Fibroblast of skin of scalp (primary cell): ENCODE results near the gene RABGEF1. TPM values are rescaled to one million over a fixed set of nuclear protein-coding genes. Genes with fewer than 3 reads are reported as not detected.
"Not testable (repeated sequence)": the region's sequence is repeated elsewhere in the genome, so short reads cannot be mapped to it uniquely, and the experiment has no call there.

ENCODE experiments used
- DNase-seq: peaks from one replicate; pipeline ENCODE4 v3.0.0-alpha.2; 2013
- polyA plus RNA-seq, 2 experiments: library from polyadenylated mRNA; unstranded; fragments of 120-200 nt; gene quantifications; one replicate each; pipeline ENCODE4 v1.2.1, GENCODE V29; 2013; ENCODE audit not compliant: insufficient read length in 2 of 2

Gene RABGEF1
- 29.1 TPM for polyA plus RNA-seq (2013, experiment 1 of 2; ENCODE audit: insufficient read length)
- polyA plus RNA-seq (2013, experiment 2 of 2; ENCODE audit: insufficient read length), result 29.5 TPM

DNA sequence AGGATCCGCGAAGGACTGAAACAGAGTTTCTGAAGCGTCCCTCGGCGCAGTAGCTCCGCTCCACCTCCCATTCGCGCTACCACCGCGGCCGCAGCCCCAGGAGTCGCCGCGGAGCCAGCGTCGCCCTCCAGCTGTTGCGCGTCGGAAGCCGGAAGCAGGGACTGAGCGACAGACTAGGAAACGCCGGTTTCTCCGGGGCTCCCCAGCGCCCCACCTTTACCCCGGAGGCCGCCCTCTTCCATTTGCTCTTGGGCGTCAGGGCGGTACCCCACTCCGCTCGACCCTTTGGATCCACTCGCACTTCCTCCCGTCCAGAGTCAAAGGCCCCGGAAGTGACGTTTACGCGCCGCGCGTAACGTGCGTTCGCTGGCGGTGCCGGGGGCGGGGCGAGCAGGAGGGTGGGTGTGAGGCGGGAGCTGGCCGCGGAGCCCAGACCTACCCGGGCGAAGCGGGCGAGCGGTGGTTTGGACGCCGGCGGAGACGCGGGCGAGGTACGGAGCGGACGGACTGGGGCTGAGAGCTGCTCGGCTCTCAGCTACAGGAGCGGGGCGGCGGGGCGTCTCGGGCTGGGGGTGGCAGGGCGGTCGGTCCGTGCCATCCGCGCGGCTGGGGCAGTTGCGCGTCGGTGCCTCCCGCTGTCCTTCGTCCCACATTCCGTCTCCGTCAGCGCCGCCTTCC, at the start of gene RABGEF1:
Gene RABGEF1, plus strand, starts transcription at position 432 of the 678 bp plus-strand sequence. CDS start 31,167 bp downstream, outside the sequence.
- DNase-seq, result peak; percentile 96

- no peak for DNase-seq
These were observed 47.2 kb upstream of the RABGEF1 start for GRCh38 chr7:66693331-66693730.

GRCh38 chr7:66694286-66694685, 46.2 kb upstream of the RABGEF1 start:
- DNase-seq, result no peak

- not testable (repeated sequence) for DNase-seq
These were observed 45.1 kb upstream of the RABGEF1 start for GRCh38 chr7:66695417-66695816.

GRCh38 chr7:66696134-66696533, 44.4 kb upstream of the RABGEF1 start:
- DNase-seq, result not testable (repeated sequence)

DNA sequence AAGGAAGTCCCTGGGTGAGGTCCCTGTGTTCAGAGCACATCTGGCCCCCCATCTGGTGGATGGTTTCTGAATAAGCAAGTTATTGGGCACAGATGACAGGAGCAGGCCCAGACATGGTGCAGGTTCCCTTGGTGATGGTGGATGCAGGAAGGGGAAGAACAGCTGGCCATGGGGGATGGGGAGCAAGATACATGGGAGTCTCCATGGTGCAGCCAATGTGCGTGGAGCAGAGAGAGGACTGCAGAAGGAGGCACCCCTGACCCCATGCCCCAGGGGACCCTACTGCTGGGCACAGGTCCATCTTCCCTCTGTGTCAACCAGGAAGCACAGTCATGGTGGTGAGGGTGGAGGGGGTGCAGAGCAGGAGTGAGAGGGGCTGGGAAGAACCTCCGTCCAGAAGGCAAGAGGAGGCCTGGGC, 43.8 kb upstream of the RABGEF1 start:
- DNase-seq, result peak; percentile 44

- peak; percentile 68 for DNase-seq
These were observed 42.8 kb upstream of the RABGEF1 start for GRCh38 chr7:66697449-66698438.

GRCh38 chr7:66698652-66699205, 41.8 kb upstream of the RABGEF1 start:
- DNase-seq, result no peak

GRCh38 chr7:66699998-66700397, 40.5 kb upstream of the RABGEF1 start:
- DNase-seq, result no peak

GRCh38 chr7:66700633-66701131, 39.9 kb upstream of the RABGEF1 start:
- no peak for DNase-seq

DNA sequence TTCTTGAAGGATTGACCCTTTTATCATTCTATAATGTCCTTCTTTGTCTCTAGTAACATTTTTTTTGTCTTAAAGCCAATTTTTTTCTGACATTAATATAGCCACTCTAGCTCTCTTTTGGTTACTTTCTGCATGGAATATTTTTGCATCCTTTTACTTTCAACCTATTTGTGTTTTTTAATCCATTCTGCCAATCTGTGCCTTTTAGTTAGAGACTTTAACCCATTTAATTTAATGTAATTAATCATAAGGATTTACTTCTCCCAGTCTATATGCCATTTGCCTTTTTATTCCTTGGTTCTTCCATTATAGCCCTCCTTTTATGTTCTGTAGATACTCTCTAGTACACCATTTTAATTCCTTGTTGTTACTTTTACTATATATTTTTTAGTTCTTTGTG, 32.7 kb upstream of the RABGEF1 start:
- DNase-seq, result no peak

DNA sequence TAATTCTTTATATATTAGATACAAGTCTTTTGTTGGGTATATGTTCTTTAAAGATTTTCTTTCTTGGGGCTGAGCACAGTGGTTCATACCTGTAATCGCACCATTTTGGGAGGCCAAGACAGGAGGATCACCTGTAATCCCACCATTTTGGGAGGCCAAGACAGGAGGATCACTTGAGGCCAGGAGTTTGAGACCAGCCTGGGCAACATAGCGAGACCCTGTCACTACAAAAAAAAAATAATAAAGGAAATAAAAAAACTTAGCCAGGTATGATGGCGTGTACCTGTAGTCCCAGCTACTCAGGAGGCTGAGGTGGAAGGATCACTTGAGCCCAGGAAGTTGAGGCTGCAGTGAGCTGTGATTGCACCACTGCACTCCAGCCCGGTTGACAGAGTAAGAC, 29.8 kb upstream of the RABGEF1 start:
- DNase-seq, result not testable (repeated sequence)

GRCh38 chr7:66713687-66714086, 26.8 kb upstream of the RABGEF1 start:
- no peak for DNase-seq

- not testable (repeated sequence) for DNase-seq
These were observed 23.9 kb upstream of the RABGEF1 start for GRCh38 chr7:66716634-66717033.

DNA sequence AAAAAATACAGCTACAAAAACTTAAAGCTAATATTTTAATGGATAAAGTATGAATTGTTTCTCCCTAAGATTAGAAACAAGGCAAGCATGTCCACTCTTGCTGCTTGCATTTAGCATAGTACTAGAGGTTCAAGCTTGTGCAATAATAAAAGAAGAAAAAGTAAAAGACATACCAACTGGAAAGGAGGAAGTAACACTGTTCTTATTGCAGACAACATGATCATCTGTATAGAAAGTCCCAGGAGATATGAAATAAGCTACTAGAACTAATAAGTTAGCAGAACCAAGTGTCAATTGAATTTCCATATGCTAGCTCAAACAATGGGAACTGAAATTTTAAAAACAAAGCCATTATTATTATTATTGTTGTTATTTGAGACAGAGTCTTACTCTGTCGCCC, 20.0 kb upstream of the RABGEF1 start:
- DNase-seq, result no peak

DNA sequence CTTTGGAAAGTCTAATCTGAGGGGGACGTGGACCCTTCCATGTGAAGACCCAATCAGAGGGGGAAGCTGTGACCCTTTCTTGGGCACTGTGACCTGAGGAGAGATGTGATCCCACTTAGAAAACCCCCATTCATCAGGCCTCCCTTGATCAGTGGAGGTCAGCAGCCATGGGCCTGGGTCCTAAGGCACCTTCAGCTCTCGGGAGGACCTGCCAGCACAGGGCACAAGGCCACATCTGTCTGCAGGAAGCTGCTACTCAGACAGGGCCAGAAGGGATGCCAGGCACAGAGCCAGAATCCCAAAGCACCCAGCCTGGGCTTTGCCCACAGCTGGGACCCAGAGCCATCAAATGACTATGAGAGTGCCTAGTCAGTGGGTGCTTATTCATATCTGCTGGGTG, 14.7 kb upstream of the RABGEF1 start:
- DNase-seq, result no peak

- no peak for DNase-seq
These were observed 13.5 kb upstream of the RABGEF1 start for GRCh38 chr7:66727058-66727457.

GRCh38 chr7:66728571-66728970, 12.0 kb upstream of the RABGEF1 start:
- DNase-seq, result no peak

- DNase-seq, result no peak
These were observed 11.3 kb upstream of the RABGEF1 start for GRCh38 chr7:66729274-66729673.

- no peak for DNase-seq
These were observed 8.5 kb upstream of the RABGEF1 start for GRCh38 chr7:66731986-66732385.

GRCh38 chr7:66732439-66732838, 8.1 kb upstream of the RABGEF1 start:
- no peak for DNase-seq

- no peak for DNase-seq
These were observed 6.5 kb upstream of the RABGEF1 start for GRCh38 chr7:66734006-66734405.

DNA sequence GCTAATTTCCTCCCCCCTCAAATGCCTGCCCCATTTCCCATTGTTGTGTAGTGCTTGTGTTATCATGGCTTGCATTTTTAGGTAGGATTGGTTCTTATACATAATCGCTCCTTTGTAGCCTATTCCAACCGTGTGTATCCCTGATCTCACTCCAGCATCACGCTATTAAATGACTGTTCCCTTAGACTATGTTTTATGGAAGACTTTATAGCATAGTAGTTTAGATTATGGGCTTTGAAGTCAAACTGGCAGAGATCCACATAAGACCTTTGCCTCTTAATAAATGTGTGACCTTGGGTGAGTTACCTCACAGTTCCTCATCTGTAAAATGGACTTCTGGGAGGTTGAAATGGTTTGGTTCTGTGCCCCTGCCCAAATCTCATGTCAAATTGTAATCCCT, 5.4 kb upstream of the RABGEF1 start:
- no peak for DNase-seq
